GM12878 (cell line): ENCODE measurements around the gene HIVEP3. TPM values are rescaled to one million over a fixed set of nuclear protein-coding genes. Genes with fewer than 3 reads are reported as not detected.
A peak's percentile ranks its signal among the peaks of the same experiment; 100 is the strongest.

Experiments
- ATF7 ChIP-seq: fragments of 450-650 bp; IDR thresholded peaks from 2 replicates; pipeline ENCODE4 v1.6.1; 2016; ENCODE audit warnings: low read depth, mild to moderate bottlenecking
- BCL3 ChIP-seq: IDR thresholded peaks from 2 replicates; pipeline ENCODE4 v1.6.1; 2011; ENCODE audit warnings: borderline replicate concordance, low read depth, mild to moderate bottlenecking, moderate library complexity, low read length; ENCODE audit not compliant: insufficient read depth, poor library complexity, severe bottlenecking
- CREM ChIP-seq: IDR thresholded peaks from 2 replicates; pipeline ENCODE4 v1.6.1; 2014; ENCODE audit warnings: antibody characterized with exemption, low read depth
- FOXM1 ChIP-seq: IDR thresholded peaks from 2 replicates; pipeline ENCODE4 v1.6.1; 2012; ENCODE audit warnings: low read depth, mild to moderate bottlenecking, inconsistent platforms, low read length, moderate library complexity
- IKZF1 ChIP-seq: fragments of 450-650 bp; conservative IDR thresholded peaks from 2 replicates; pipeline ENCODE4 v1.6.1; 2017; ENCODE audit warnings: antibody characterized with exemption, mild to moderate bottlenecking
- MTA2 ChIP-seq: fragments of 450-650 bp; IDR thresholded peaks from 2 replicates; pipeline ENCODE4 v1.6.1; 2016; ENCODE audit warnings: low read depth, mild to moderate bottlenecking, moderate library complexity
- NFIC ChIP-seq: IDR thresholded peaks from 2 replicates; pipeline ENCODE4 v1.6.1; 2012; ENCODE audit warnings: low read depth, mild to moderate bottlenecking, inconsistent platforms, low read length, moderate library complexity
- NFYA ChIP-seq: IDR thresholded peaks from 2 replicates; pipeline ENCODE4 v1.6.1; 2011; ENCODE audit warnings: low read depth, mild to moderate bottlenecking, low read length, improper control_type of control experiment, borderline replicate concordance
- NR2F1 ChIP-seq: fragments of 450-650 bp; conservative IDR thresholded peaks from 2 replicates; pipeline ENCODE4 v1.6.1; 2017; ENCODE audit warnings: mild to moderate bottlenecking
- PML ChIP-seq: IDR thresholded peaks from 2 replicates; pipeline ENCODE4 v1.6.1; 2012; ENCODE audit warnings: low read length, inconsistent platforms
- POU2F2 ChIP-seq: IDR thresholded peaks from 3 replicates; pipeline ENCODE4 v1.6.1; 2011; ENCODE audit warnings: low read depth, mild to moderate bottlenecking, low read length, borderline replicate concordance
- RELA ChIP-seq: fragments of 450-650 bp; IDR thresholded peaks from 2 replicates; pipeline ENCODE4 v1.8.0; 2014; ENCODE audit warnings: borderline replicate concordance; ENCODE audit not compliant: partially characterized antibody
- RUNX3 ChIP-seq: IDR thresholded peaks from 2 replicates; pipeline ENCODE4 v1.6.1; 2012; ENCODE audit warnings: low read length, inconsistent platforms
- polyA plus RNA-seq, 11 experiments: library from polyadenylated mRNA; depleted of rRNA in 4 of 11; unstranded in 6 of 11; stranded (reverse) in 5 of 11; fragments of >200 nt; fragmentation: Nextera tagmentation in 4 of 11; fragmentation: Illumina TruSeq in 1 of 11; extraction: Ambion mirVana in 4 of 11; extraction: Trizol in 1 of 11; gene quantifications; 1 replicate in 1 of 11; 2 replicates in 10 of 11; pipeline versions ENCODE4 v1.2.1 to v1.2.3, GENCODE V29; 2011 to 2016; ENCODE audit warnings: inconsistent platforms in 2 of 11, missing spikeins in 2 of 11, low read depth in 1 of 11
- total RNA-seq, 4 experiments: library from RNA; depleted of rRNA in 3 of 4; stranded (reverse); fragments of >200 nt in 3 of 4; fragmentation: Illumina TruSeq in 1 of 4; extraction: Trizol in 1 of 4; gene quantifications; 2 replicates each; pipeline versions ENCODE4 v1.2.1 to v1.2.3, GENCODE V29; 2013 to 2021
- TF ChIP-seq, protein P1 (sequence below): fragments of 450-650 bp; IDR thresholded peaks from 2 replicates; pipeline ENCODE4 v1.6.1; 2016; ENCODE audit warnings: mild to moderate bottlenecking
- TF ChIP-seq, protein P2 (sequence below): IDR thresholded peaks from 2 replicates; pipeline ENCODE4 v1.6.1; 2012; ENCODE audit warnings: low read length, inconsistent platforms
- TF ChIP-seq, protein P3 (sequence below): fragments of 450-650 bp; IDR thresholded peaks from 2 replicates; pipeline ENCODE4 v1.6.1; 2017; ENCODE audit warnings: mild to moderate bottlenecking, moderate library complexity
- TF ChIP-seq, protein P4 (sequence below): IDR thresholded peaks from 2 replicates; pipeline ENCODE4 v1.6.1; 2012; ENCODE audit warnings: low read depth, low read length, improper control_type of control experiment

HIVEP3 gene
- total and polyA plus RNA-seq, 10 of the 15 experiments (the other 5 are each of a cell fraction or from before 2014, with no cell fraction given): 1.8 to 13.6 (median 3.8) TPM

- TF ChIP-seq, protein P1, sequence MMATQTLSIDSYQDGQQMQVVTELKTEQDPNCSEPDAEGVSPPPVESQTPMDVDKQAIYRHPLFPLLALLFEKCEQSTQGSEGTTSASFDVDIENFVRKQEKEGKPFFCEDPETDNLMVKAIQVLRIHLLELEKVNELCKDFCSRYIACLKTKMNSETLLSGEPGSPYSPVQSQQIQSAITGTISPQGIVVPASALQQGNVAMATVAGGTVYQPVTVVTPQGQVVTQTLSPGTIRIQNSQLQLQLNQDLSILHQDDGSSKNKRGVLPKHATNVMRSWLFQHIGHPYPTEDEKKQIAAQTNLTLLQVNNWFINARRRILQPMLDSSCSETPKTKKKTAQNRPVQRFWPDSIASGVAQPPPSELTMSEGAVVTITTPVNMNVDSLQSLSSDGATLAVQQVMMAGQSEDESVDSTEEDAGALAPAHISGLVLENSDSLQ: peak; percentile 33; the same call in 1 of the 2 replicates
- TF ChIP-seq, protein P2, sequence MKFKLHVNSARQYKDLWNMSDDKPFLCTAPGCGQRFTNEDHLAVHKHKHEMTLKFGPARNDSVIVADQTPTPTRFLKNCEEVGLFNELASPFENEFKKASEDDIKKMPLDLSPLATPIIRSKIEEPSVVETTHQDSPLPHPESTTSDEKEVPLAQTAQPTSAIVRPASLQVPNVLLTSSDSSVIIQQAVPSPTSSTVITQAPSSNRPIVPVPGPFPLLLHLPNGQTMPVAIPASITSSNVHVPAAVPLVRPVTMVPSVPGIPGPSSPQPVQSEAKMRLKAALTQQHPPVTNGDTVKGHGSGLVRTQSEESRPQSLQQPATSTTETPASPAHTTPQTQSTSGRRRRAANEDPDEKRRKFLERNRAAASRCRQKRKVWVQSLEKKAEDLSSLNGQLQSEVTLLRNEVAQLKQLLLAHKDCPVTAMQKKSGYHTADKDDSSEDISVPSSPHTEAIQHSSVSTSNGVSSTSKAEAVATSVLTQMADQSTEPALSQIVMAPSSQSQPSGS: peak; percentile 71
- TF ChIP-seq POU2F2 (peak; percentile 43; the same call in 1 of the 3 replicates), PML (no peak), NFYA (no peak), MTA2 (peak; percentile 98), RELA (peak; percentile 93), BCL3 (no peak), NR2F1 (peak; percentile 74), ATF7 (peak; percentile 46; the same call in 1 of the 2 replicates), NFIC (peak; percentile 63; the same call in 1 of the 2 replicates), IKZF1 (peak; percentile 82), RUNX3 (peak; percentile 90), CREM (0 out of 2 replicates have a peak, but pooled peaks have one; percentile 13), FOXM1 (peak; percentile 70; the same call in 1 of the 2 replicates)
- TF ChIP-seq, protein P3, sequence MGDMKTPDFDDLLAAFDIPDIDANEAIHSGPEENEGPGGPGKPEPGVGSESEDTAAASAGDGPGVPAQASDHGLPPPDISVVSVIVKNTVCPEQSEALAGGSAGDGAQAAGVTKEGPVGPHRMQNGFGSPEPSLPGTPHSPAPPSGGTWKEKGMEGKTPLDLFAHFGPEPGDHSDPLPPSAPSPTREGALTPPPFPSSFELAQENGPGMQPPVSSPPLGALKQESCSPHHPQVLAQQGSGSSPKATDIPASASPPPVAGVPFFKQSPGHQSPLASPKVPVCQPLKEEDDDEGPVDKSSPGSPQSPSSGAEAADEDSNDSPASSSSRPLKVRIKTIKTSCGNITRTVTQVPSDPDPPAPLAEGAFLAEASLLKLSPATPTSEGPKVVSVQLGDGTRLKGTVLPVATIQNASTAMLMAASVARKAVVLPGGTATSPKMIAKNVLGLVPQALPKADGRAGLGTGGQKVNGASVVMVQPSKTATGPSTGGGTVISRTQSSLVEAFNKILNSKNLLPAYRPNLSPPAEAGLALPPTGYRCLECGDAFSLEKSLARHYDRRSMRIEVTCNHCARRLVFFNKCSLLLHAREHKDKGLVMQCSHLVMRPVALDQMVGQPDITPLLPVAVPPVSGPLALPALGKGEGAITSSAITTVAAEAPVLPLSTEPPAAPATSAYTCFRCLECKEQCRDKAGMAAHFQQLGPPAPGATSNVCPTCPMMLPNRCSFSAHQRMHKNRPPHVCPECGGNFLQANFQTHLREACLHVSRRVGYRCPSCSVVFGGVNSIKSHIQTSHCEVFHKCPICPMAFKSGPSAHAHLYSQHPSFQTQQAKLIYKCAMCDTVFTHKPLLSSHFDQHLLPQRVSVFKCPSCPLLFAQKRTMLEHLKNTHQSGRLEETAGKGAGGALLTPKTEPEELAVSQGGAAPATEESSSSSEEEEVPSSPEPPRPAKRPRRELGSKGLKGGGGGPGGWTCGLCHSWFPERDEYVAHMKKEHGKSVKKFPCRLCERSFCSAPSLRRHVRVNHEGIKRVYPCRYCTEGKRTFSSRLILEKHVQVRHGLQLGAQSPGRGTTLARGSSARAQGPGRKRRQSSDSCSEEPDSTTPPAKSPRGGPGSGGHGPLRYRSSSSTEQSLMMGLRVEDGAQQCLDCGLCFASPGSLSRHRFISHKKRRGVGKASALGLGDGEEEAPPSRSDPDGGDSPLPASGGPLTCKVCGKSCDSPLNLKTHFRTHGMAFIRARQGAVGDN: no peak
- TF ChIP-seq, protein P4, sequence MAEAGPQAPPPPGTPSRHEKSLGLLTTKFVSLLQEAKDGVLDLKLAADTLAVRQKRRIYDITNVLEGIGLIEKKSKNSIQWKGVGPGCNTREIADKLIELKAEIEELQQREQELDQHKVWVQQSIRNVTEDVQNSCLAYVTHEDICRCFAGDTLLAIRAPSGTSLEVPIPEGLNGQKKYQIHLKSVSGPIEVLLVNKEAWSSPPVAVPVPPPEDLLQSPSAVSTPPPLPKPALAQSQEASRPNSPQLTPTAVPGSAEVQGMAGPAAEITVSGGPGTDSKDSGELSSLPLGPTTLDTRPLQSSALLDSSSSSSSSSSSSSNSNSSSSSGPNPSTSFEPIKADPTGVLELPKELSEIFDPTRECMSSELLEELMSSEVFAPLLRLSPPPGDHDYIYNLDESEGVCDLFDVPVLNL: no peak
Measured at GRCh38 chr1:41950820-41951219, 32.1 kb upstream of the HIVEP3 start (continued).
